Stimulated activated CD8-positive, alpha-beta memory T cell treated with anti-CD3 and anti-CD28 coated beads, Interleukin-4, amount 100 ng/mL, for 24 hours (primary cell): ENCODE measurements around the gene GABRB2.

Experiments
- DNase-seq: peaks from one replicate; pipeline ENCODE4 v3.0.0-alpha.2; 2020; ENCODE audit warnings: low read depth

Gene GABRB2

GRCh38 chr5:161471211-161471950, 75.1 kb downstream of the GABRB2 start:
- DNase-seq, result no peak

- no peak for DNase-seq
Measured at GRCh38 chr5:161467703-161468102, 78.8 kb downstream of the GABRB2 start.

GRCh38 chr5:161460741-161461140, 85.8 kb downstream of the GABRB2 start:
- no peak for DNase-seq

GRCh38 chr5:161446655-161447054, 99.9 kb downstream of the GABRB2 start:
- no peak for DNase-seq

GRCh38 chr5:161442471-161442870, 104.1 kb downstream of the GABRB2 start:
- no peak for DNase-seq

GRCh38 chr5:161432798-161433197, 113.7 kb downstream of the GABRB2 start:
- DNase-seq, result no peak

GRCh38 chr5:161431963-161432362, 114.6 kb downstream of the GABRB2 start:
- no peak for DNase-seq

- no peak for DNase-seq
Measured at GRCh38 chr5:161421067-161421466, 125.5 kb downstream of the GABRB2 start.

GRCh38 chr5:161420521-161420920, 126.0 kb downstream of the GABRB2 start:
- DNase-seq, result no peak

- no peak for DNase-seq
Measured at GRCh38 chr5:161414896-161415295, 131.6 kb downstream of the GABRB2 start.

GRCh38 chr5:161414037-161414436, 132.5 kb downstream of the GABRB2 start:
- no peak for DNase-seq

GRCh38 chr5:161412792-161413191, 133.7 kb downstream of the GABRB2 start:
- no peak for DNase-seq

- DNase-seq, result no peak
Measured at GRCh38 chr5:161411156-161411555, 135.4 kb downstream of the GABRB2 start.

- DNase-seq, result no peak
Measured at GRCh38 chr5:161410640-161411039, 135.9 kb downstream of the GABRB2 start.

- no peak for DNase-seq
Measured at GRCh38 chr5:161409471-161409870, 137.1 kb downstream of the GABRB2 start.

GRCh38 chr5:161406880-161407279, 139.6 kb downstream of the GABRB2 start:
- DNase-seq, result no peak

- no peak for DNase-seq
Measured at GRCh38 chr5:161403996-161404395, 142.5 kb downstream of the GABRB2 start.

GRCh38 chr5:161403121-161403520, 143.4 kb downstream of the GABRB2 start:
- no peak for DNase-seq

- DNase-seq, result no peak
Measured at GRCh38 chr5:161400583-161400982, 145.9 kb downstream of the GABRB2 start.

- DNase-seq, result no peak
Measured at GRCh38 chr5:161399996-161400562, 146.4 kb downstream of the GABRB2 start.

- DNase-seq, result no peak
Measured at GRCh38 chr5:161397448-161397847, 149.1 kb downstream of the GABRB2 start.

GRCh38 chr5:161396171-161396570, 150.4 kb downstream of the GABRB2 start:
- DNase-seq, result no peak

- DNase-seq, result no peak
Measured at GRCh38 chr5:161391724-161392123, 154.8 kb downstream of the GABRB2 start.

- no peak for DNase-seq
Measured at GRCh38 chr5:161391016-161391415, 155.5 kb downstream of the GABRB2 start.
